Measurements from ENCODE around the gene OGDH.

The OGDH gene

GRCh38 chr7:44607141-44608068 lies 978 bp downstream of the OGDH start:
- H3K4me1 ChIP-seq (ENCODE audit: insufficient read depth, low read length): no peaks in the 10 kb centered on the region
- peak overlapping the region; percentile 88 for H3K4me3 ChIP-seq (ENCODE audit: low read length)
- H3K27ac ChIP-seq (ENCODE audit: low read depth, low read length): peak overlapping the region; percentile 93
- WGBS: 50% methylated on average over 34 of the region's 35 CpGs
- no peaks in the 10 kb centered on the region for H3K36me3 ChIP-seq (ENCODE audit: insufficient read depth, low read length)
- peaks cover 4% of the 10 kb centered on the region; the same call in 1 of the 2 replicates for H3K27me3 ChIP-seq (ENCODE audit: insufficient read depth, low read length)
- H3K9ac ChIP-seq (ENCODE audit: low read depth, low read length): peak overlapping the region; percentile 91
- H3K9me3 ChIP-seq (ENCODE audit: insufficient read depth, low read depth, low read length): no peaks in the 10 kb centered on the region

GRCh38 chr7:44608916-44609648 lies 2.7 kb downstream of the OGDH start:
- WGBS: 94% methylated on average over 14 of the region's 14 CpGs
- H3K4me1 ChIP-seq (ENCODE audit: insufficient read depth, low read length): 0 out of 2 replicates have a peak, but pooled peaks cover 1% of the 10 kb centered on the region
- no peak overlapping the region for H3K4me3 ChIP-seq (ENCODE audit: low read length)
- no peak overlapping the region for H3K9ac ChIP-seq (ENCODE audit: low read depth, low read length)
- H3K27me3 ChIP-seq (ENCODE audit: insufficient read depth, low read length): peaks cover 4% of the 10 kb centered on the region; the same call in 1 of the 2 replicates
- no peak overlapping the region for H3K27ac ChIP-seq (ENCODE audit: low read depth, low read length)
- H3K36me3 ChIP-seq (ENCODE audit: insufficient read depth, low read length): no peaks in the 10 kb centered on the region
- H3K9me3 ChIP-seq (ENCODE audit: insufficient read depth, low read depth, low read length): no peaks in the 10 kb centered on the region

DNA sequence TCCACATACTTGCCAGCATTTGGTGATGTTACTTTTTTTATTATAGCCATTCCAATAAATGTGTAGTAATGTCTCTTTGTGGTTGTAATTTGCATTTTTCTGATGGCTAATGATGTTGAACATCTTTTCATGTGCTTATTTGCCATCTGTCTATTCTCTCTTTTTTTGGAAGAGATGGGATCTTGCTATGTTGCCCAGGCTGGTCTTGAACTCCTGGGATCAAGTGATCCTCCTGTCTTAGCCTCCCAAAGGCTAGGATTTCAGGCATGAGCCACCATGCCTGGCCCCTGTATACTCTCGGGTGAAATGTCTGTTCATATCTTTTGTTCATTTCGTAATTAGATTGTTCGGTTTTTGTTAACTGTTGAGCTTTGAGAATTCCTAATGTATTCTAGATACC lies 3.4 kb downstream of the OGDH start:
- no peaks in the 10 kb centered on the region for H3K9me3 ChIP-seq (ENCODE audit: insufficient read depth, low read depth, low read length)
- H3K9ac ChIP-seq (ENCODE audit: low read depth, low read length): no peak overlapping the region
- 99% methylated on average over 3 of the region's 3 CpGs for WGBS

GRCh38 chr7:44615149-44615611 lies 8.8 kb downstream of the OGDH start:
- Histone ChIP-seq H3K36me3 (ENCODE audit: insufficient read depth, low read length) (no peaks in the 10 kb centered on the region), H3K9ac (ENCODE audit: low read depth, low read length) (no peak overlapping the region), H3K4me1 (ENCODE audit: insufficient read depth, low read length) (0 out of 2 replicates have a peak, but pooled peaks cover 6% of the 10 kb centered on the region), H3K27me3 (ENCODE audit: insufficient read depth, low read length) (no peaks in the 10 kb centered on the region), H3K27ac (ENCODE audit: low read depth, low read length) (no peak overlapping the region), H3K9me3 (ENCODE audit: insufficient read depth, low read depth, low read length) (no peaks in the 10 kb centered on the region), H3K4me3 (ENCODE audit: low read length) (no peak overlapping the region)
- 89% methylated on average over 2 of the region's 2 CpGs for WGBS

More for the DNA sequence above, 3.4 kb downstream of the OGDH start:
- Histone ChIP-seq H3K27ac (ENCODE audit: low read depth, low read length) (no peak overlapping the region), H3K4me1 (ENCODE audit: insufficient read depth, low read length) (0 out of 2 replicates have a peak, but pooled peaks cover 6% of the 10 kb centered on the region), H3K36me3 (ENCODE audit: insufficient read depth, low read length) (no peaks in the 10 kb centered on the region), H3K27me3 (ENCODE audit: insufficient read depth, low read length) (peaks cover 3% of the 10 kb centered on the region; the same call in 1 of the 2 replicates), H3K4me3 (ENCODE audit: low read length) (no peak overlapping the region)

DNA sequence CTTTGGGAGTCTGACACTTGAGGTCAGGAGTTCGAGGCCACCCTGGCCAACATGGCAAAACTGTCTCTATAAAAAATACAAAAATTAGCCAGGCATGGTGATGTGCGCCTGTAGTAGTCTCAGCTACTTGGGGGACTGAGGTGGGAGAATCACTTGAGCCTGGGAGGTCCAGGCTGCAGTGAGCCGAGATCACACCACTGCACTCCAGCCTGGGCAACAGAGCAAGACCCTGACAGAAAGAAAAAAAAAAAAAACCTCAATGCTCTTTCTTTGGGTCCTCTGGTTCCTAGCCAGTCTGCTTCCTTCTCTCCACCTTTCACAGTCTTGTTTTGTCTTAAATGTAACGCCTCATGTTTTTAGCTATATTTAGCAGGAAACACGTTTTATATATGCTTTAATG lies 9.4 kb downstream of the OGDH start:
- H3K9ac ChIP-seq (ENCODE audit: low read depth, low read length): no peak overlapping the region
- no peak overlapping the region for H3K27ac ChIP-seq (ENCODE audit: low read depth, low read length)
- H3K27me3 ChIP-seq (ENCODE audit: insufficient read depth, low read length): no peaks in the 10 kb centered on the region
- WGBS: 92% methylated on average over 5 of the region's 5 CpGs
- no peaks in the 10 kb centered on the region for H3K36me3 ChIP-seq (ENCODE audit: insufficient read depth, low read length)
- H3K4me1 ChIP-seq (ENCODE audit: insufficient read depth, low read length): 0 out of 2 replicates have a peak, but pooled peaks cover 6% of the 10 kb centered on the region
- H3K9me3 ChIP-seq (ENCODE audit: insufficient read depth, low read depth, low read length): no peaks in the 10 kb centered on the region
- H3K4me3 ChIP-seq (ENCODE audit: low read length): no peak overlapping the region

DNA sequence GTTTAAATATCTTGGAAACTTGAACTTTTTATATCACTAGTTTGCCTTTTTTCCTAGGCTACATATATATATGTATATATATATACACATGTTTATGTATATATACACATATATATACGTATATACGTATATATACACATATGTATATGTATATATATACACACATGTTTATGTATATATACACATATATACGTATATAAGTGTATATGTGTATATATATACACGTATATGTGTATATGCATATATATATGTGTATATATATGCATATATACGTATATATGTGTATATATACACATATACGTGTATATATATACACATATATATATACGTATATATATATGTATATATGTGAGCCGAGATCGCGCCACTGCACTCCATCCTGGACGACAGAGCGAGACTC lies 10.1 kb downstream of the OGDH start:
- no peak overlapping the region for H3K27ac ChIP-seq (ENCODE audit: low read depth, low read length)
- no peak overlapping the region for H3K9ac ChIP-seq (ENCODE audit: low read depth, low read length)
- H3K9me3 ChIP-seq (ENCODE audit: insufficient read depth, low read depth, low read length): no peaks in the 10 kb centered on the region
- WGBS: 91% methylated on average over 5 of the region's 12 CpGs
- no peaks in the 10 kb centered on the region for H3K27me3 ChIP-seq (ENCODE audit: insufficient read depth, low read length)
- 0 out of 2 replicates have a peak, but pooled peaks cover 6% of the 10 kb centered on the region for H3K4me1 ChIP-seq (ENCODE audit: insufficient read depth, low read length)
- H3K36me3 ChIP-seq (ENCODE audit: insufficient read depth, low read length): no peaks in the 10 kb centered on the region
- no peak overlapping the region for H3K4me3 ChIP-seq (ENCODE audit: low read length)

GRCh38 chr7:44617225-44617890 lies 10.9 kb downstream of the OGDH start:
- no peaks in the 10 kb centered on the region for H3K27me3 ChIP-seq (ENCODE audit: insufficient read depth, low read length)
- no peaks in the 10 kb centered on the region for H3K36me3 ChIP-seq (ENCODE audit: insufficient read depth, low read length)
- H3K27ac ChIP-seq (ENCODE audit: low read depth, low read length): no peak overlapping the region
- H3K4me3 ChIP-seq (ENCODE audit: low read length): no peak overlapping the region
- H3K9ac ChIP-seq (ENCODE audit: low read depth, low read length): no peak overlapping the region
- H3K4me1 ChIP-seq (ENCODE audit: insufficient read depth, low read length): 0 out of 2 replicates have a peak, but pooled peaks cover 8% of the 10 kb centered on the region
- 92% methylated on average over 2 of the region's 2 CpGs for WGBS
- no peaks in the 10 kb centered on the region for H3K9me3 ChIP-seq (ENCODE audit: insufficient read depth, low read depth, low read length)

GRCh38 chr7:44618045-44618444 lies 11.6 kb downstream of the OGDH start:
- Histone ChIP-seq H3K9ac (ENCODE audit: low read depth, low read length) (no peak overlapping the region), H3K4me3 (ENCODE audit: low read length) (no peak overlapping the region), H3K4me1 (ENCODE audit: insufficient read depth, low read length) (peaks cover 11% of the 10 kb centered on the region; the same call in 1 of the 2 replicates), H3K36me3 (ENCODE audit: insufficient read depth, low read length) (no peaks in the 10 kb centered on the region), H3K27ac (ENCODE audit: low read depth, low read length) (no peak overlapping the region), H3K9me3 (ENCODE audit: insufficient read depth, low read depth, low read length) (no peaks in the 10 kb centered on the region), H3K27me3 (ENCODE audit: insufficient read depth, low read length) (no peaks in the 10 kb centered on the region)
- WGBS: 100% methylated on average over 1 of the region's 1 CpG

- Histone ChIP-seq H3K4me3 (ENCODE audit: low read length) (no peak overlapping the region), H3K9ac (ENCODE audit: low read depth, low read length) (no peak overlapping the region), H3K27me3 (ENCODE audit: insufficient read depth, low read length) (no peaks in the 10 kb centered on the region), H3K36me3 (ENCODE audit: insufficient read depth, low read length) (no peaks in the 10 kb centered on the region), H3K4me1 (ENCODE audit: insufficient read depth, low read length) (peaks cover 11% of the 10 kb centered on the region; the same call in 1 of the 2 replicates), H3K9me3 (ENCODE audit: insufficient read depth, low read depth, low read length) (no peaks in the 10 kb centered on the region), H3K27ac (ENCODE audit: low read depth, low read length) (no peak overlapping the region)
- 88% methylated on average over 3 of the region's 3 CpGs for WGBS
These were observed 12.3 kb downstream of the OGDH start for GRCh38 chr7:44618753-44619152.

- H3K36me3 ChIP-seq (ENCODE audit: insufficient read depth, low read length): peaks cover 20% of the 10 kb centered on the region
- H3K4me3 ChIP-seq (ENCODE audit: low read length): no peak overlapping the region
- H3K4me1 ChIP-seq (ENCODE audit: insufficient read depth, low read length): peaks cover 5% of the 10 kb centered on the region; the same call in 1 of the 2 replicates
- whole genome bisulfite sequencing: 92% methylated on average over 11 of the region's 11 CpGs
- no peak overlapping the region for H3K9ac ChIP-seq (ENCODE audit: low read depth, low read length)
- H3K27ac ChIP-seq (ENCODE audit: low read depth, low read length): no peak overlapping the region
- H3K27me3 ChIP-seq (ENCODE audit: insufficient read depth, low read length): no peaks in the 10 kb centered on the region
- no peaks in the 10 kb centered on the region for H3K9me3 ChIP-seq (ENCODE audit: insufficient read depth, low read depth, low read length)
These were observed 14.8 kb downstream of the OGDH start for GRCh38 chr7:44621034-44621749.
